GM19397 (cell line): ENCODE data around the gene PLCB1.
A peak's percentile ranks its signal among the peaks of the same experiment; 100 is the strongest.

Source experiments
- ATAC-seq: cut with Tn5 transposase; IDR thresholded peaks from one replicate; pipeline ENCODE4 v1.9.1; 2021; ENCODE audit warnings: mild to moderate bottlenecking, moderate library complexity; ENCODE audit not compliant: unreplicated experiment

The PLCB1 gene

GRCh38 chr20:8744228-8744844 lies 612.3 kb downstream of the PLCB1 start:
- no peak for ATAC-seq

- ATAC-seq: no peak
Measured at GRCh38 chr20:8749101-8749500, 617.0 kb downstream of the PLCB1 start.

GRCh38 chr20:8749986-8750385 lies 617.9 kb downstream of the PLCB1 start:
- no peak for ATAC-seq

- no peak for ATAC-seq
Measured at GRCh38 chr20:8755340-8756118, 623.5 kb downstream of the PLCB1 start.

GRCh38 chr20:8756410-8756809 lies 624.3 kb downstream of the PLCB1 start:
- ATAC-seq: no peak

- ATAC-seq: no peak
Measured at GRCh38 chr20:8757146-8757545, 625.1 kb downstream of the PLCB1 start.

GRCh38 chr20:8764344-8764962 lies 632.4 kb downstream of the PLCB1 start:
- no peak for ATAC-seq

GRCh38 chr20:8766868-8767390 lies 634.9 kb downstream of the PLCB1 start:
- no peak for ATAC-seq

GRCh38 chr20:8774412-8774811 lies 642.3 kb downstream of the PLCB1 start:
- no peak for ATAC-seq

- ATAC-seq: no peak
Measured at GRCh38 chr20:8777911-8778310, 645.8 kb downstream of the PLCB1 start.

- ATAC-seq: no peak
Measured at GRCh38 chr20:8778387-8778786, 646.3 kb downstream of the PLCB1 start.

GRCh38 chr20:8780915-8781314 lies 648.8 kb downstream of the PLCB1 start:
- no peak for ATAC-seq

- no peak for ATAC-seq
Measured at GRCh38 chr20:8782804-8783203, 650.7 kb downstream of the PLCB1 start.

GRCh38 chr20:8783734-8784133 lies 651.7 kb downstream of the PLCB1 start:
- no peak for ATAC-seq

- no peak for ATAC-seq
Measured at GRCh38 chr20:8786383-8786782, 654.3 kb downstream of the PLCB1 start.

- ATAC-seq: no peak
Measured at GRCh38 chr20:8787090-8787489, 655.0 kb downstream of the PLCB1 start.

- ATAC-seq: no peak
Measured at GRCh38 chr20:8788275-8788674, 656.2 kb downstream of the PLCB1 start.

- no peak for ATAC-seq
Measured at GRCh38 chr20:8788831-8789230, 656.8 kb downstream of the PLCB1 start.

GRCh38 chr20:8790442-8791074 lies 658.5 kb downstream of the PLCB1 start:
- ATAC-seq: peak; percentile 71

GRCh38 chr20:8795404-8795803 lies 663.3 kb downstream of the PLCB1 start:
- no peak for ATAC-seq

- ATAC-seq: no peak
Measured at GRCh38 chr20:8796088-8796660, 664.1 kb downstream of the PLCB1 start.
